H9 (cell line): ENCODE results near the gene TMEM108. TPM values are rescaled to one million over a fixed set of nuclear protein-coding genes. Genes with fewer than 3 reads are reported as not detected.

Experiments used
- DNase-seq: peaks from one replicate; pipeline ENCODE4 v3.0.0-alpha.2; 2017
- H2AFZ ChIP-seq: one replicate; pipeline ENCODE4 v1.6.1; 2013; ENCODE audit warnings: mild to moderate bottlenecking, low read length, control low read depth, moderate library complexity
- H2AK5ac ChIP-seq: 2 replicates; pipeline ENCODE4 v1.6.1; 2013; ENCODE audit warnings: low read length, control low read depth, mixed read lengths; ENCODE audit not compliant: insufficient read length
- H2BK120ac ChIP-seq: one replicate; pipeline ENCODE4 v1.6.1; 2013; ENCODE audit warnings: low read depth, mild to moderate bottlenecking, low read length, control low read depth, inconsistent platforms; ENCODE audit not compliant: poor library complexity, severe bottlenecking
- H2BK12ac ChIP-seq: 2 replicates; pipeline ENCODE4 v1.6.1; 2013; ENCODE audit warnings: low read length, control low read depth, mixed read lengths, low read depth; ENCODE audit not compliant: insufficient read length
- H2BK15ac ChIP-seq: 2 replicates; pipeline ENCODE4 v1.6.1; 2013; ENCODE audit warnings: low read depth, low read length, control low read depth
- H2BK20ac ChIP-seq: one replicate; pipeline ENCODE4 v1.6.1; 2013; ENCODE audit warnings: low read depth, mild to moderate bottlenecking, low read length, control low read depth, inconsistent platforms; ENCODE audit not compliant: poor library complexity, severe bottlenecking
- H2BK5ac ChIP-seq: 2 replicates; pipeline ENCODE4 v1.6.1; 2013; ENCODE audit warnings: low read length, control low read depth, mixed read lengths; ENCODE audit not compliant: insufficient read length
- H3K14ac ChIP-seq: 2 replicates; pipeline ENCODE4 v1.6.1; 2013; ENCODE audit warnings: low read length, control low read depth; ENCODE audit not compliant: insufficient read depth
- H3K18ac ChIP-seq: 2 replicates; pipeline ENCODE4 v1.6.1; 2013; ENCODE audit warnings: low read depth, mild to moderate bottlenecking, mixed read lengths, low read length, control low read depth; ENCODE audit not compliant: insufficient read length
- H3K23ac ChIP-seq: 2 replicates; pipeline ENCODE4 v1.6.1; 2013; ENCODE audit warnings: low read length, control low read depth, mixed read lengths, low read depth; ENCODE audit not compliant: insufficient read length
- H3K23me2 ChIP-seq: 2 replicates; pipeline ENCODE4 v1.6.1; 2013; ENCODE audit warnings: low read depth, mild to moderate bottlenecking, mixed read lengths, low read length, control low read depth; ENCODE audit not compliant: insufficient read length, poor library complexity, severe bottlenecking
- H3K27ac ChIP-seq: 2 replicates; pipeline ENCODE4 v1.5.1; 2013; ENCODE audit warnings: low read length, control low read depth, mixed read lengths, low read depth; ENCODE audit not compliant: insufficient read length
- H3K27me3 ChIP-seq: 2 replicates; pipeline ENCODE4 v1.6.1; 2013; ENCODE audit warnings: low read length, control low read depth, inconsistent platforms; ENCODE audit not compliant: insufficient read depth
- H3K4ac ChIP-seq: 2 replicates; pipeline ENCODE4 v1.6.1; 2013; ENCODE audit warnings: low read depth, mild to moderate bottlenecking, control low read depth, inconsistent platforms, low read length, moderate library complexity
- H3K4me1 ChIP-seq: 2 replicates; pipeline ENCODE4 v1.6.1; 2013; ENCODE audit warnings: low read length, control low read depth, inconsistent platforms; ENCODE audit not compliant: insufficient read depth
- H3K4me2 ChIP-seq: 2 replicates; pipeline ENCODE4 v1.6.1; 2013; ENCODE audit warnings: low read length, control low read depth, mixed read lengths; ENCODE audit not compliant: insufficient read length, insufficient read depth
- H3K56ac ChIP-seq: 2 replicates; pipeline ENCODE4 v1.6.1; 2013; ENCODE audit warnings: low read depth, mild to moderate bottlenecking, mixed read lengths, low read length, control low read depth; ENCODE audit not compliant: insufficient read length
- H3K79me1 ChIP-seq: 2 replicates; pipeline ENCODE4 v1.6.1; 2013; ENCODE audit warnings: low read depth, mild to moderate bottlenecking, moderate library complexity, low read length, control low read depth, inconsistent platforms; ENCODE audit not compliant: insufficient read depth, poor library complexity, severe bottlenecking
- H3K79me2 ChIP-seq: 2 replicates; pipeline ENCODE4 v1.6.1; 2013; ENCODE audit warnings: low read length, control low read depth, inconsistent platforms; ENCODE audit not compliant: insufficient read depth
- H3K9ac ChIP-seq: 2 replicates; pipeline ENCODE4 v1.6.1; 2013; ENCODE audit warnings: low read length, control low read depth, mixed read lengths; ENCODE audit not compliant: insufficient read length; ENCODE audit errors: extremely low read depth
- H3K9me3 ChIP-seq: one replicate; pipeline ENCODE4 v1.6.1; 2013; ENCODE audit warnings: low read depth, low read length, inconsistent platforms; ENCODE audit not compliant: control insufficient read depth
- H3T11ph ChIP-seq: one replicate; pipeline ENCODE4 v1.6.1; 2013; ENCODE audit warnings: mild to moderate bottlenecking, low read length, control low read depth, inconsistent platforms
- H4K20me1 ChIP-seq: one replicate; pipeline ENCODE4 v1.6.1; 2013; ENCODE audit not compliant: control insufficient read depth, insufficient read length, insufficient read depth
- H4K5ac ChIP-seq: 2 replicates; pipeline ENCODE4 v1.6.1; 2013; ENCODE audit warnings: low read depth, mild to moderate bottlenecking, mixed read lengths, low read length, control low read depth; ENCODE audit not compliant: insufficient read length
- H4K8ac ChIP-seq: replicated peaks from 2 replicates; pipeline ENCODE4 v1.6.1; 2013; ENCODE audit warnings: low read length, control low read depth, mixed read lengths, low read depth; ENCODE audit not compliant: insufficient read length
- H4K91ac ChIP-seq: 2 replicates; pipeline ENCODE4 v1.6.1; 2013; ENCODE audit warnings: low read depth, mild to moderate bottlenecking, moderate library complexity, mixed read lengths, low read length, control low read depth; ENCODE audit not compliant: insufficient read length
- H3K27ac Mint-ChIP-seq, 3 experiments: 2 replicates in 2 of 3; 3 replicates in 1 of 3; pipeline ENCODE4 v1.8.0; 2020 to 2021; ENCODE audit warnings: mixed read lengths in 3 of 3, mild to moderate bottlenecking in 1 of 3, moderate library complexity in 1 of 3
- H3K27me3 Mint-ChIP-seq: 2 replicates; pipeline ENCODE4 v1.8.0; 2021; ENCODE audit warnings: low read depth, mild to moderate bottlenecking, moderate library complexity, mixed read lengths
- H3K36me3 Mint-ChIP-seq, 3 experiments: 2 replicates in 2 of 3; 3 replicates in 1 of 3; pipeline ENCODE4 v1.8.0; 2020 to 2021; ENCODE audit warnings: low read depth in 3 of 3, mixed read lengths in 3 of 3; ENCODE audit not compliant: insufficient read depth in 1 of 3
- H3K4me1 Mint-ChIP-seq, 2 experiments: 2 replicates each; pipeline ENCODE4 v1.8.0; 2020; ENCODE audit warnings: mixed read lengths in 2 of 2
- H3K4me3 Mint-ChIP-seq, 2 experiments: 2 replicates in 1 of 2; 3 replicates in 1 of 2; pipeline ENCODE4 v1.8.0; 2020 to 2021; ENCODE audit warnings: mild to moderate bottlenecking in 2 of 2, mixed read lengths in 2 of 2, moderate library complexity in 1 of 2
- H3K9me3 Mint-ChIP-seq, 2 experiments: 2 replicates in 1 of 2; 3 replicates in 1 of 2; pipeline ENCODE4 v1.8.0; 2020; ENCODE audit warnings: mild to moderate bottlenecking in 2 of 2, mixed read lengths in 2 of 2, moderate library complexity in 1 of 2
- total RNA-seq: library from RNA; stranded (reverse); gene quantifications from 2 replicates; pipeline ENCODE4 v1.2.1, GENCODE V29; 2021
- TF ChIP-seq, protein P1 (sequence below): fragments of 200-600 bp; sonication (generic); conservative IDR thresholded peaks from 3 replicates; pipeline ENCODE4 v1.8.0; 2021; ENCODE audit warnings: antibody characterized with exemption, mild to moderate bottlenecking

The TMEM108 gene
- total RNA-seq, 1 experiment from 2014 or later, result 5.0 TPM

DNA sequence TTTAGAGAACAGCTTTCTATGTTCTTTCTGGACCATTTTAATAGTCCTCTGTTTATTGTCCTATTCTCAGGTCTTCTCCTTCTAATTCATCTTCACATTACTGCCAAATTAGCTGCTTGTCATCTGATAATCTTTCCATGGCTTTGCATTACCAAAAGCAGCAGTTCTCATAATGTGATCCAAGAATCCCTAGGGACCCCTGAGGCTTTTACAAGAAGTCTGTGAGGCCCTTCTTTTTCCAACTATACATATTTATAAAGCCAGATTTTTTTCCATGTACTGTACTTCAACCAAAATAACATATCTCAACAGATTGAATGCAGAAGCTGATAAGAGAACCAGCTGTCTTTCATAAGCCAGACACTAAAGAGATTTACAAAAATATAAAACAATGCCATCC, 199.2 kb downstream of the TMEM108 start:
- Mint-ChIP-seq H3K9me3 (peaks cover 0 to 2% of the 10 kb centered on the region in 2 experiments; a peak in 3 of 5 replicates), H3K4me1 (peaks cover 0 to 5% of the 10 kb centered on the region in 2 experiments; a peak in 2 of 4 replicates), H3K4me3 (no peak overlapping the region), H3K27me3 (no peaks in the 10 kb centered on the region), H3K27ac (no peak overlapping the region), H3K36me3 (peaks cover 0 to 4% (median 2%) of the 10 kb centered on the region in 3 experiments; a peak in 4 of 7 replicates)
- TF ChIP-seq, protein P1, sequence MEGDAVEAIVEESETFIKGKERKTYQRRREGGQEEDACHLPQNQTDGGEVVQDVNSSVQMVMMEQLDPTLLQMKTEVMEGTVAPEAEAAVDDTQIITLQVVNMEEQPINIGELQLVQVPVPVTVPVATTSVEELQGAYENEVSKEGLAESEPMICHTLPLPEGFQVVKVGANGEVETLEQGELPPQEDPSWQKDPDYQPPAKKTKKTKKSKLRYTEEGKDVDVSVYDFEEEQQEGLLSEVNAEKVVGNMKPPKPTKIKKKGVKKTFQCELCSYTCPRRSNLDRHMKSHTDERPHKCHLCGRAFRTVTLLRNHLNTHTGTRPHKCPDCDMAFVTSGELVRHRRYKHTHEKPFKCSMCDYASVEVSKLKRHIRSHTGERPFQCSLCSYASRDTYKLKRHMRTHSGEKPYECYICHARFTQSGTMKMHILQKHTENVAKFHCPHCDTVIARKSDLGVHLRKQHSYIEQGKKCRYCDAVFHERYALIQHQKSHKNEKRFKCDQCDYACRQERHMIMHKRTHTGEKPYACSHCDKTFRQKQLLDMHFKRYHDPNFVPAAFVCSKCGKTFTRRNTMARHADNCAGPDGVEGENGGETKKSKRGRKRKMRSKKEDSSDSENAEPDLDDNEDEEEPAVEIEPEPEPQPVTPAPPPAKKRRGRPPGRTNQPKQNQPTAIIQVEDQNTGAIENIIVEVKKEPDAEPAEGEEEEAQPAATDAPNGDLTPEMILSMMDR, result no peak
- no peaks in the 10 kb centered on the region for H4K20me1 ChIP-seq
- no peak overlapping the region for H4K8ac ChIP-seq
- no peak overlapping the region for H3K18ac ChIP-seq
- H4K5ac ChIP-seq, result no peak overlapping the region
- H3K23ac ChIP-seq, result no peak overlapping the region
- no peak overlapping the region for H2BK5ac ChIP-seq
- no peaks in the 10 kb centered on the region for H3K79me1 ChIP-seq
- no peaks in the 10 kb centered on the region; the same call in 1 of the 2 replicates for H3K4me1 ChIP-seq
- H3K27me3 ChIP-seq, result no peaks in the 10 kb centered on the region
- no peak overlapping the region for H2BK20ac ChIP-seq
- no peak overlapping the region for H3K27ac ChIP-seq
- no peak overlapping the region for H2BK120ac ChIP-seq
- DNase-seq, result no peak
- H3K56ac ChIP-seq, result no peak overlapping the region
- H4K91ac ChIP-seq, result no peak overlapping the region
- H3K4ac ChIP-seq, result no peak overlapping the region
- no peak overlapping the region for H2AFZ ChIP-seq
- H2BK12ac ChIP-seq, result no peak overlapping the region
- H3K14ac ChIP-seq, result no peak overlapping the region
- H3K9ac ChIP-seq, result no peak overlapping the region
- no peak overlapping the region for H3K4me2 ChIP-seq
- H3K79me2 ChIP-seq, result no peaks in the 10 kb centered on the region
- no peak overlapping the region for H2AK5ac ChIP-seq
- no peak overlapping the region for H2BK15ac ChIP-seq
- H3K9me3 ChIP-seq, result no peaks in the 10 kb centered on the region
- no peaks in the 10 kb centered on the region for H3K23me2 ChIP-seq
- H3T11ph ChIP-seq, result no peak overlapping the region
